Esophagus muscularis mucosa (tissue), 4 donors: ENCODE measurements around the gene KCTD14. TPM values are rescaled to one million over a fixed set of nuclear protein-coding genes. Genes with fewer than 3 reads are reported as not detected.

ENCODE experiments used
- DNase-seq: peaks from one replicate; pipeline ENCODE4 v3.0.0-alpha.2; 2017; ENCODE audit errors: extremely low spot score
- H3K27ac ChIP-seq, 4 donors: fragments of 200-600 bp; sonication (generic); replicated peaks in 1 of 4; 1 replicate in 3 of 4; 2 replicates in 1 of 4; pipeline ENCODE4 v1.5.1; 2016 to 2019; ENCODE audit warnings: mild to moderate bottlenecking in 1 of 4
- H3K27me3 ChIP-seq, 4 donors: fragments of 200-600 bp; sonication (generic); one replicate each; pipeline versions ENCODE4 v1.5.1 to v1.6.0; 2016 to 2019
- H3K36me3 ChIP-seq, 4 donors: fragments of 200-600 bp; sonication (generic); one replicate each; pipeline ENCODE4 v1.5.1; 2016 to 2019
- H3K4me1 ChIP-seq, 4 donors: fragments of 200-600 bp; sonication (generic); one replicate each; pipeline ENCODE4 v1.5.1; 2016 to 2019
- H3K4me3 ChIP-seq, 4 donors: fragments of 200-600 bp; sonication (generic); 1 replicate in 2 of 4; 2 replicates in 2 of 4; pipeline ENCODE4 v1.5.1; 2016 to 2019; ENCODE audit warnings: mild to moderate bottlenecking in 4 of 4, moderate library complexity in 1 of 4
- H3K9me3 ChIP-seq, 4 donors: fragments of 200-600 bp; sonication (generic); 1 replicate in 3 of 4; 2 replicates in 1 of 4; pipeline ENCODE4 v1.5.1; 2016 to 2019
- EP300 ChIP-seq: sonication (generic); formaldehyde crosslinking; IDR thresholded peaks from one replicate; pipeline ENCODE4 v1.6.1; 2017; ENCODE audit warnings: antibody characterized with exemption
- POLR2A ChIP-seq: fragments of 450-650 bp; IDR thresholded peaks from one replicate; pipeline ENCODE4 v1.6.1; 2017; ENCODE audit warnings: antibody characterized with exemption, moderate library complexity, mild to moderate bottlenecking, low read depth
- POLR2AphosphoS5 ChIP-seq, 2 donors: sonication (generic); formaldehyde crosslinking; IDR thresholded peaks; one replicate each; pipeline ENCODE4 v1.6.1; 2017; ENCODE audit warnings: antibody characterized with exemption in 2 of 2
- WGBS: methylation state at CpG from one replicate; pipeline ENCODE4 v1.1.5; 2018; 5-methylcytosine and 5-hydroxymethylcytosine counted together
- intact Hi-C: fragments of 100-400 bp; cut with DNase I; formaldehyde crosslinking; loops from one replicate; pipeline ENCODE4 v1.15.1; 2023
- total RNA-seq, 4 donors: library from RNA; depleted of rRNA; stranded (reverse); fragments of >200 nt; gene quantifications; one replicate each; pipeline versions ENCODE4 v1.1.0 to v1.2.1, GENCODE V29; 2016
- TF ChIP-seq, protein P1 (sequence below), 3 experiments: fragments of 200-600 bp in 2 of 3; fragments of 450-650 bp in 1 of 3; sonication (generic) in 2 of 3; IDR thresholded peaks; one replicate each; pipeline ENCODE4 v1.5.1; 2017 to 2019; ENCODE audit warnings: antibody characterized with exemption in 3 of 3, mild to moderate bottlenecking in 2 of 3, moderate library complexity in 1 of 3

KCTD14 gene
- total RNA-seq, 4 donors from 2014 or later = 0.83 to 2.6 (median 1.3) TPM

DNA sequence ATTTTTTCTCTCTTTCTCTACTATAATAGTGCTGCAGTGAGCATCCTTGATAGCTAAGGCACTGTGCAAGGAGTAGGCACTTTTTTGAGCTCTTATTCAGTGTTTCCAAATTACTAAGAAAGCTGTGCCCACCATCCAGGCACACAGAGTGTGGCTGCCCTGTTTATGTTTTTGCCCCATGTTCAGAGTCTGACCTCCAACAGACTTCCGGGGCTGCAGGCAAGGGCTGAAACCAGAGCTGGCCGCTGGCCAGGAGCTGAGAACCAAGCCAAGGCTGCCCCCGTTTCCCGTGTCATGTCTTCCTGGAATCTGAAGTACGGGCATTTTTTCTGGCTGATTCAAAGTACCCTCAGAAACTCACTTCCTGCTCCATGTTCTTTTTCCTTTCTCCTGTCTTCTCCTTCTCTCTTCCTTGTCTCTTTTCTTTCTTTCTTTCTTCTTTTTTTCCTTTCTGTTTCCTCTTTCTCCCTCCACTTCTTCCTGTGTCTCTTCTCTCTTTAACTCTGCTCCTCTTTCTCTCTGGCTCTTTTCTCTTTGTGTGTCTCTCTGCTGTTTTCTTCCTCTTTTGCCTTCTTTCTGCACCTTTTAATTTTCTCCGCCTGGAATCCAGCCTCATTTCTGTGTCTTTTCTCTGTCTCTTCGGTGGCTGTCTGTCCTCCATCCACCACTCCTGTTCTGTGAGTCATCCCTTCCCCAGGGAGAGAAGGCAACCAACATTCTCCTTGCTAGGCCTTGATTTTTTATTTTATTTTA is 17.0 kb upstream of the KCTD14 start:
- Histone ChIP-seq H3K4me3 (peak overlapping the region; percentile 10 to 33 (median 27)), H3K27me3 (no peaks in the 10 kb centered on the region), H3K36me3 (no peaks in the 10 kb centered on the region), H3K4me1 (peaks cover 9 to 21% (median 19%) of the 10 kb centered on the region in 4 donors), H3K27ac (peak overlapping the region; percentile 57 to 71 (median 66)), H3K9me3 (no peaks in the 10 kb centered on the region)
- DNase-seq = no peak
- no peak for TF ChIP-seq EP300
- no peak for TF ChIP-seq POLR2AphosphoS5 (IDR thresholded peaks at IDR 0.05)
- TF ChIP-seq POLR2A = no peak
- TF ChIP-seq, protein P1, sequence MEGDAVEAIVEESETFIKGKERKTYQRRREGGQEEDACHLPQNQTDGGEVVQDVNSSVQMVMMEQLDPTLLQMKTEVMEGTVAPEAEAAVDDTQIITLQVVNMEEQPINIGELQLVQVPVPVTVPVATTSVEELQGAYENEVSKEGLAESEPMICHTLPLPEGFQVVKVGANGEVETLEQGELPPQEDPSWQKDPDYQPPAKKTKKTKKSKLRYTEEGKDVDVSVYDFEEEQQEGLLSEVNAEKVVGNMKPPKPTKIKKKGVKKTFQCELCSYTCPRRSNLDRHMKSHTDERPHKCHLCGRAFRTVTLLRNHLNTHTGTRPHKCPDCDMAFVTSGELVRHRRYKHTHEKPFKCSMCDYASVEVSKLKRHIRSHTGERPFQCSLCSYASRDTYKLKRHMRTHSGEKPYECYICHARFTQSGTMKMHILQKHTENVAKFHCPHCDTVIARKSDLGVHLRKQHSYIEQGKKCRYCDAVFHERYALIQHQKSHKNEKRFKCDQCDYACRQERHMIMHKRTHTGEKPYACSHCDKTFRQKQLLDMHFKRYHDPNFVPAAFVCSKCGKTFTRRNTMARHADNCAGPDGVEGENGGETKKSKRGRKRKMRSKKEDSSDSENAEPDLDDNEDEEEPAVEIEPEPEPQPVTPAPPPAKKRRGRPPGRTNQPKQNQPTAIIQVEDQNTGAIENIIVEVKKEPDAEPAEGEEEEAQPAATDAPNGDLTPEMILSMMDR (IDR thresholded peaks at IDR 0.05) = no peak
- intact Hi-C loops = no loop called here
- 17% methylated on average over 7 of the region's 7 CpGs for WGBS

DNA sequence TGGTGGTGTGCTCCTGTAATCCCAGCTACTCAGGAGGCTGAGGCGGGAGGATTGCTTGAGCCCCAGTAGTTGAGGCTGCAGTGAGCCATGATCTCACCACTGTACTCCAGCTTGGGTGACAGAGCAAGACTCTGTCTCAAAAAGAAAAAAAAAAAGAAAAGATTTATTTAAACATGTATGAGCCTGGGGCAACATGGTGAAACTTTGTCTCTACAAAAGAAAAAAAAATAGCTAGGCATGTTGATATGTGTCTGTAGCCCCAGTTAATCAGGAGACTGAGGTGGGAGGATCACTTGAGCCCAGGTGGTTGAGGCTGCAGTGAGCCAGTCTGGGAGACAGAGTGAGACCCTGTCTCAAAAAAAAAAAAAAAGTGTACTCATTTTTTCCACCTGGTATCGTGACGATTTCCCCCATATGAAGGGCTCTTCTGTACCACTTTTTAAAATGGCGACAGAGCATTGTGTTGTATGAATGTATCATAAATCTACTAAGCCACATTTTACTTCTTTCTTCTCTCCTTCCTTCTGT is 16.4 kb upstream of the KCTD14 start:
- no peaks in the 10 kb centered on the region for H3K27me3 ChIP-seq
- intact Hi-C loops = no loop called here
- DNase-seq = no peak
- peak overlapping the region in 2 of 4 donors; percentile 10 to 25 for H3K4me3 ChIP-seq
- WGBS = 90% methylated on average over 4 of the region's 4 CpGs
- H3K27ac ChIP-seq = peak overlapping the region; percentile 57 to 71 (median 66)
- H3K36me3 ChIP-seq = no peaks in the 10 kb centered on the region
- H3K4me1 ChIP-seq = peaks cover 9 to 19% (median 17%) of the 10 kb centered on the region in 4 donors
- no peaks in the 10 kb centered on the region for H3K9me3 ChIP-seq
- TF ChIP-seq, protein P1 (IDR thresholded peaks at IDR 0.05) = no peak
- TF ChIP-seq POLR2A (no peak), EP300 (no peak), POLR2AphosphoS5 (IDR thresholded peaks at IDR 0.05) (no peak)

DNA sequence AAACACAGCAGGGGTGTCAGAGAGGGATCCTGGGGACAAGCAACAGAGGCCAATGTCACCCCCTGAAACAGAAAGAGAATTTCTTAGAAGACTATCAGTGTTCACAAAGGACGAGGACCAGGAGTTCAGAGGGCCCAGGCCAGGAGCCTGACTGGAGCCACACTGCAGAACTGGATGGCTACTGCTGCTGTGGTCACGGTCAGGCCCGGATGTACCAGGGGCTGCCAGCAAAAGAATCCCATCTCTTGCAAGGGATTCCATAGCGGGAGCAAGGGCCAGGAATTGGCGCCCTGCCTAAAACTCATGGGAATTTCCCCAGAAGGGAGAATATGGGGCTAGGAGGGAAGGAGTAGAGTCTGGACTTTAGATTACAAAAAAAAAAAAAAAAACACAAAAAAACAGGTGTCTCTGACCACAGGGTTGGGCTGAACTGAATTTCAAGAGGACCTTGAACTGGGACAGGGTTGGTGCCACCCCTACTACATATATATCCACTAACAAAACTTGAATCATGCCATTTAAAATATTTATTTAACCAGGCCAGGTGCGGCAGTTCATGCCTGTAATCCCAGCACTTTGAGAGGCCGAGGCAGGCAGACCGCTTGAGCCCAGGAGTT is 15.7 kb upstream of the KCTD14 start:
- TF ChIP-seq POLR2AphosphoS5 (IDR thresholded peaks at IDR 0.05) (no peak), EP300 (no peak), POLR2A (no peak)
- TF ChIP-seq, protein P1 (IDR thresholded peaks at IDR 0.05) = no peak
- Histone ChIP-seq H3K36me3 (no peaks in the 10 kb centered on the region), H3K9me3 (no peaks in the 10 kb centered on the region), H3K4me3 (no peak overlapping the region), H3K4me1 (peaks cover 9 to 19% (median 17%) of the 10 kb centered on the region in 4 donors), H3K27ac (no peak overlapping the region), H3K27me3 (no peaks in the 10 kb centered on the region)
- DNase-seq = no peak
- 89% methylated on average over 8 of the region's 8 CpGs for WGBS
- intact Hi-C loops = no loop called here

DNA sequence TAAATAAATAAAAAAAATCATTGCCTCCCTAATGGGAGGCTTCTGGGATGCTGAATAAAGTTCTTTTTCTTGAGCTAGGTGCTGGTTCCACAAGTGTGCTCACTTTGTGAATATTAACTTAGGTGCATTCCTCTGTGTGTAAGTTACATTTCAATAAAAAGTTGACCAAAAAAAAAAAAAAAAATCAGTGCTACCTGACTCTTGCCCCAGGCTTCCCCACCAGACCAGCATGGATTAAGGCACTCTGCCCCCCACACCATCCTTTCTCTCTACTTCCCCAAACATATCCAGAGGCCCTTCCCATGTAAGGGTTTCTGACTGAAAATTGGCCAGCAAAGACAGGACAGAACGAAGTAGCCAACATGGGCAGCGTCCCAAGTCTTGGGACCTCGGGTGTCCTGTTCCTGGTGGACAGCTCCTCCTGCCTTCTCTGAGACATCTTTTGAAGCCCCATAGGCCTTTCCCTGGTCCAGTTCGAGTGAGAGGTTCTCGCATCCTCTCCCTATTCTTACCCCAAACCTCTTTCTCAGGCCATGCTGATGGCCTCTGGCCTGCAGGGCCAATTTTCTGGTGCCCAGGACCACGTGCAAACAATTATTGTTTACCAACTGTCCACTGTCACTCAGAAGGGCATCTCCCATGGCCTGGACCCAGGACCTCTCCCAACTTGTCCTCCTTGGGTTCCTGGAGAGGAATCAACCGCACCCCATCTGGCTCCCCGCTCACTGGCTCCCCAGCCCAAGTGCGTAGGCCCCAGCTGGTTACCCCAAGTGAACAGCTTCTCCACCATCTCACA is 14.9 kb upstream of the KCTD14 start:
- no peaks in the 10 kb centered on the region for H3K9me3 ChIP-seq
- peaks cover 9 to 19% (median 17%) of the 10 kb centered on the region in 4 donors for H3K4me1 ChIP-seq
- H3K36me3 ChIP-seq = no peaks in the 10 kb centered on the region
- DNase-seq = no peak
- H3K27ac ChIP-seq = no peak overlapping the region
- TF ChIP-seq POLR2A = no peak
- TF ChIP-seq, protein P1 (IDR thresholded peaks at IDR 0.05) = no peak
- no peak for TF ChIP-seq EP300
- TF ChIP-seq POLR2AphosphoS5 (IDR thresholded peaks at IDR 0.05) = no peak
- no peaks in the 10 kb centered on the region for H3K27me3 ChIP-seq
- H3K4me3 ChIP-seq = no peak overlapping the region
- WGBS = 89% methylated on average over 9 of the region's 9 CpGs
- intact Hi-C loops = no loop called here
